IMR-90 (cell line): ENCODE measurements around the gene GFAP. TPM values are rescaled to one million over a fixed set of nuclear protein-coding genes. Genes with fewer than 3 reads are reported as not detected.

Experiments used
- ATAC-seq: fragments of 200-7000 bp; cut with Tn5 transposase; 2 replicates; pipeline ENCODE4 v1.9.1; 2020; ENCODE audit warnings: low read depth, mild to moderate bottlenecking, moderate library complexity
- BruUV-seq: library from RNA; stranded (reverse); fragments of 400-500 nt; replicated peaks from 2 replicates; lab custom pipeline; 2021; lab: Mats Ljungman, UMichigan
- CTCF ChIA-PET: fragments of 300-600 bp; formaldehyde crosslinking; extraction: SDS; loops from one replicate; lab custom pipeline; 2021; ENCODE audit warnings: antibody characterized with exemption; lab: Yijun Ruan, JAX
- POLR2A ChIA-PET: fragments of 300-600 bp; sonication (Branson Sonifier 250); formaldehyde crosslinking; loops from one replicate; lab custom pipeline; 2022; ENCODE audit warnings: antibody characterized with exemption; ENCODE audit not compliant: unreplicated experiment; lab: Charles Lee
- DNase-seq: peaks from one replicate; pipeline ENCODE4 v3.0.0; 2013
- H2AFZ ChIP-seq: replicated peaks from 2 replicates; pipeline ENCODE3; 2013; ENCODE audit warnings: low read length, mild to moderate bottlenecking; ENCODE audit not compliant: poor library complexity
- H2AK5ac ChIP-seq: 2 replicates; pipeline ENCODE4 v1.6.1; 2013; ENCODE audit warnings: low read depth, low read length, inconsistent platforms
- H2AK9ac ChIP-seq: replicated peaks from 2 replicates; pipeline ENCODE3; 2013; ENCODE audit warnings: mild to moderate bottlenecking, low read depth, low read length, moderate library complexity; ENCODE audit not compliant: poor library complexity
- H2BK120ac ChIP-seq: 2 replicates; pipeline ENCODE4 v1.6.1; 2013; ENCODE audit warnings: low read depth, low read length, inconsistent platforms
- H2BK15ac ChIP-seq: 3 replicates; pipeline ENCODE4 v1.6.1; 2013; ENCODE audit warnings: low read depth, low read length, inconsistent platforms
- H2BK20ac ChIP-seq: 2 replicates; pipeline ENCODE4 v1.6.1; 2013; ENCODE audit warnings: low read depth, mild to moderate bottlenecking, inconsistent platforms, low read length, moderate library complexity
- H2BK5ac ChIP-seq: 2 replicates; pipeline ENCODE4 v1.6.1; 2013; ENCODE audit warnings: mild to moderate bottlenecking, low read depth, low read length, inconsistent platforms; ENCODE audit not compliant: poor library complexity, severe bottlenecking
- H3K14ac ChIP-seq: replicated peaks from 2 replicates; pipeline ENCODE4 v1.6.1; 2013; ENCODE audit warnings: low read depth, low read length, inconsistent platforms
- H3K18ac ChIP-seq: 2 replicates; pipeline ENCODE4 v1.6.1; 2013; ENCODE audit warnings: low read depth, low read length, control low read depth
- H3K23ac ChIP-seq: 2 replicates; pipeline ENCODE4 v1.6.1; 2013; ENCODE audit warnings: low read depth, low read length, inconsistent platforms
- H3K27ac ChIP-seq: 2 replicates; pipeline ENCODE4 v1.5.1; 2013; ENCODE audit warnings: mild to moderate bottlenecking, control low read depth, low read length; ENCODE audit not compliant: insufficient read depth
- H3K27me3 ChIP-seq: 2 replicates; pipeline ENCODE4 v1.6.1; 2013; ENCODE audit warnings: low read length; ENCODE audit not compliant: control insufficient read depth, insufficient read depth
- H3K36me3 ChIP-seq: 2 replicates; pipeline ENCODE4 v1.6.1; 2013; ENCODE audit warnings: low read length, mixed read lengths; ENCODE audit not compliant: control insufficient read depth, insufficient read depth
- H3K4ac ChIP-seq: 2 replicates; pipeline ENCODE4 v1.6.1; 2013; ENCODE audit warnings: low read depth, low read length, inconsistent platforms
- H3K4me1 ChIP-seq: 2 replicates; pipeline ENCODE4 v1.6.1; 2013; ENCODE audit warnings: low read length, mixed read lengths; ENCODE audit not compliant: control insufficient read depth, insufficient read depth
- H3K4me2 ChIP-seq: 2 replicates; pipeline ENCODE4 v1.6.1; 2013; ENCODE audit warnings: low read depth, mild to moderate bottlenecking, control low read depth, low read length, moderate library complexity
- H3K4me3 ChIP-seq: 2 replicates; pipeline ENCODE4 v1.5.1; 2013; ENCODE audit warnings: low read depth, mild to moderate bottlenecking, control low read depth, low read length, moderate library complexity; ENCODE audit not compliant: insufficient read depth
- H3K56ac ChIP-seq: 2 replicates; pipeline ENCODE4 v1.6.1; 2013; ENCODE audit warnings: low read length, inconsistent platforms; ENCODE audit not compliant: insufficient read depth; ENCODE audit errors: extremely low read depth
- H3K79me1 ChIP-seq, 2 experiments: 2 replicates each; pipeline ENCODE4 v1.6.1; 2013; ENCODE audit warnings: low read length in 2 of 2, inconsistent platforms in 1 of 2, low read depth in 1 of 2
- H3K9ac ChIP-seq: 2 replicates; pipeline ENCODE4 v1.6.1; 2013; ENCODE audit warnings: low read depth, low read length, control low read depth
- H3K9me1 ChIP-seq: 2 replicates; pipeline ENCODE4 v1.6.1; 2013; ENCODE audit warnings: low read length, inconsistent platforms; ENCODE audit not compliant: insufficient read depth
- H3K9me3 ChIP-seq: 2 replicates; pipeline ENCODE4 v1.6.1; 2013; ENCODE audit warnings: low read length; ENCODE audit not compliant: control insufficient read depth, insufficient read depth
- H4K20me1 ChIP-seq: 2 replicates; pipeline ENCODE4 v1.6.1; 2013; ENCODE audit warnings: low read length, inconsistent platforms; ENCODE audit not compliant: insufficient read depth
- H4K5ac ChIP-seq: 2 replicates; pipeline ENCODE4 v1.6.1; 2013; ENCODE audit warnings: mild to moderate bottlenecking, low read depth, low read length, control low read depth
- H4K8ac ChIP-seq, 2 experiments: 2 replicates each; pipeline ENCODE4 v1.6.1; 2013; ENCODE audit warnings: low read depth in 2 of 2, low read length in 2 of 2, control low read depth in 1 of 2, inconsistent platforms in 1 of 2
- H4K91ac ChIP-seq: 2 replicates; pipeline ENCODE4 v1.6.1; 2013; ENCODE audit warnings: low read depth, low read length, inconsistent platforms; ENCODE audit not compliant: insufficient read depth
- CEBPB ChIP-seq: IDR thresholded peaks from 2 replicates; pipeline ENCODE4 v1.6.1; 2012; ENCODE audit warnings: low read depth, low read length, improper control_type of control experiment
- CHD1 ChIP-seq: IDR thresholded peaks from 2 replicates; pipeline ENCODE4 v1.6.1; 2012; ENCODE audit warnings: low read depth, low read length, improper control_type of control experiment
- CTCF ChIP-seq: conservative IDR thresholded peaks from 2 replicates; pipeline ENCODE4 v1.5.1; 2012; ENCODE audit warnings: mild to moderate bottlenecking, low read depth, low read length, improper control_type of control experiment
- FOS ChIP-seq: fragments of 150-350 bp; IDR thresholded peaks from 2 replicates; pipeline ENCODE4 v1.6.1; 2016; ENCODE audit warnings: low read depth, low read length
- MAFK ChIP-seq: IDR thresholded peaks from 2 replicates; pipeline ENCODE4 v1.6.1; 2012; ENCODE audit warnings: low read depth, low read length, improper control_type of control experiment
- MAZ ChIP-seq: IDR thresholded peaks from 2 replicates; pipeline ENCODE4 v1.6.1; 2012; ENCODE audit warnings: low read depth, mild to moderate bottlenecking, low read length, improper control_type of control experiment, moderate library complexity, borderline replicate concordance
- MXI1 ChIP-seq: IDR thresholded peaks from 2 replicates; pipeline ENCODE4 v1.6.1; 2012; ENCODE audit warnings: low read depth, mild to moderate bottlenecking, low read length, moderate library complexity, borderline replicate concordance
- NFE2L2 ChIP-seq: fragments of 150-350 bp; IDR thresholded peaks from 2 replicates; pipeline ENCODE4 v1.6.1; 2016; ENCODE audit warnings: low read depth, mild to moderate bottlenecking, low read length
- POLR2A ChIP-seq: IDR thresholded peaks from 2 replicates; pipeline ENCODE4 v1.6.1; 2012; ENCODE audit warnings: mild to moderate bottlenecking, low read depth, low read length
- RFX5 ChIP-seq: IDR thresholded peaks from 2 replicates; pipeline ENCODE4 v1.8.0; 2012; ENCODE audit warnings: low read depth, mild to moderate bottlenecking, low read length, moderate library complexity
- SMC3 ChIP-seq: fragments of 150-350 bp; IDR thresholded peaks from 2 replicates; pipeline ENCODE4 v1.6.1; 2016; ENCODE audit warnings: low read depth, mild to moderate bottlenecking, antibody characterized with exemption, low read length, moderate library complexity
- WGBS, 2 experiments: methylation state at CpG; one replicate each; pipeline versions ENCODE4 v1.1.5 to v1.1.7; 2013; ENCODE audit warnings: missing lambda C conversion rate in 2 of 2; ENCODE audit not compliant: insufficient read length in 1 of 2; ENCODE audit errors: extremely low coverage in 2 of 2; 5-methylcytosine and 5-hydroxymethylcytosine counted together
- dilution Hi-C: fragments of 300-500 bp; cut with HindIII; formaldehyde crosslinking; loops from one replicate; pipeline ENCODE4 v1.14.3; 2018; ENCODE audit warnings: low sequenced_read_pairs; ENCODE audit not compliant: unreplicated experiment
- in situ Hi-C: fragments of 300-500 bp; cut with MboI; formaldehyde crosslinking; loops from 3 replicates; pipeline ENCODE4 v1.14.3; 2019; ENCODE audit warnings: low sequenced_read_pairs, inconsistent platforms, mixed read lengths
- intact Hi-C: fragments of 100-400 bp; cut with micrococcal nuclease; formaldehyde crosslinking; loops from 2 replicates; pipeline ENCODE4 v1.10.0; 2022
- polyA plus RNA-seq, 3 experiments: library from polyadenylated mRNA; depleted of rRNA; stranded (reverse); fragments of >200 nt; gene quantifications; 2 replicates each; pipeline ENCODE4 v1.2.3, GENCODE V29; 2012; ENCODE audit warnings: low replicate concordance in 1 of 3
- total RNA-seq: library from RNA; depleted of rRNA; stranded (reverse); fragments of >200 nt; gene quantifications from 2 replicates; pipeline ENCODE4 v1.2.3, GENCODE V29; 2012

GFAP gene
- total and polyA plus RNA-seq, 2 of the 4 experiments (the other 2 are of a cell fraction), result 0.18 to 0.19 TPM

- no peak overlapping the region for H3K14ac ChIP-seq
- H3K79me1 ChIP-seq, result peaks cover 21 to 46% of the 10 kb centered on the region in 2 experiments
- no peak overlapping the region for H3K18ac ChIP-seq
- no peak overlapping the region for H2BK120ac ChIP-seq
- TF ChIP-seq SMC3, result no peak
- no peak for TF ChIP-seq CHD1
- TF ChIP-seq MXI1, result no peak
- TF ChIP-seq NFE2L2, result no peak
- TF ChIP-seq MAZ, result no peak
- no peak for TF ChIP-seq FOS
- no peak for TF ChIP-seq POLR2A
- TF ChIP-seq CTCF, result no peak
- no peak for TF ChIP-seq RFX5
- TF ChIP-seq MAFK, result no peak
- no peak for TF ChIP-seq CEBPB
- POLR2A ChIA-PET, result no interaction called here
- H2AFZ ChIP-seq, result no peak overlapping the region
- H3K27me3 ChIP-seq, result no peaks in the 10 kb centered on the region
- H2BK5ac ChIP-seq, result no peak overlapping the region
- H3K27ac ChIP-seq, result no peak overlapping the region
- CTCF ChIA-PET, result no interaction called here
- H4K91ac ChIP-seq, result no peak overlapping the region
- peaks cover 7% of the 10 kb centered on the region for H4K20me1 ChIP-seq
- H3K9me1 ChIP-seq, result peaks cover 2% of the 10 kb centered on the region; the same call in 1 of the 2 replicates
- no TSS peak for BruUV-seq
- no peak overlapping the region for H3K23ac ChIP-seq
- H3K4ac ChIP-seq, result no peak overlapping the region
- no peaks in the 10 kb centered on the region for H3K9me3 ChIP-seq
- peaks cover 17% of the 10 kb centered on the region for H3K36me3 ChIP-seq
- no peak overlapping the region for H3K56ac ChIP-seq
- dilution Hi-C loops (no loop called here), intact Hi-C loops (no loop called here), in situ Hi-C loops (no loop called here)
- no peak overlapping the region for H4K8ac ChIP-seq
- H2BK15ac ChIP-seq, result no peak overlapping the region
- no peak overlapping the region for H2BK20ac ChIP-seq
- H2AK5ac ChIP-seq, result no peak overlapping the region
- H4K5ac ChIP-seq, result no peak overlapping the region
- WGBS, 2 experiments, result no CpG with 5 or more reads among the region's 4 CpGs
- peaks cover 2% of the 10 kb centered on the region; the same call in 1 of the 2 replicates for H3K4me1 ChIP-seq
- no peak overlapping the region for H2AK9ac ChIP-seq
- DNase-seq (no peak), ATAC-seq (no peak)
- H3K4me3 ChIP-seq, result no peak overlapping the region
- no peak overlapping the region for H3K9ac ChIP-seq
- no peak overlapping the region for H3K4me2 ChIP-seq
Observed at GRCh38 chr17:44894642-44895041, 20.7 kb downstream of the GFAP start.
